GM12878 (cell line): ENCODE results near the gene CARS2.

Source experiments
- CTCF ChIP-seq, 3 experiments: IDR thresholded peaks in 2 of 3; conservative IDR thresholded peaks in 1 of 3; 2 replicates each; pipeline ENCODE4 v1.5.1; 2011; ENCODE audit warnings: low read depth in 3 of 3, low read length in 3 of 3, mild to moderate bottlenecking in 3 of 3, control low read depth in 2 of 3, moderate library complexity in 2 of 3, inconsistent platforms in 1 of 3, mixed read lengths in 1 of 3; ENCODE audit not compliant: control insufficient read depth in 2 of 3, insufficient read depth in 1 of 3; ENCODE audit errors: extremely low read depth in 1 of 3
- FOS ChIP-seq: IDR thresholded peaks from 3 replicates; pipeline ENCODE4 v1.6.1; 2011; ENCODE audit warnings: borderline replicate concordance; ENCODE audit not compliant: insufficient read length; ENCODE audit errors: extremely low read depth
- SP1 ChIP-seq: IDR thresholded peaks from one replicate; pipeline ENCODE4 v1.6.1; 2011; ENCODE audit warnings: low read depth, low read length
- TAF1 ChIP-seq: IDR thresholded peaks from 2 replicates; pipeline ENCODE4 v1.6.1; 2011; ENCODE audit warnings: mild to moderate bottlenecking, low read depth, low read length, borderline replicate concordance
- ZNF207 ChIP-seq: fragments of 450-650 bp; IDR thresholded peaks from 2 replicates; pipeline ENCODE4 v1.6.1; 2014; ENCODE audit warnings: antibody characterized with exemption, mild to moderate bottlenecking, borderline replicate concordance
- ZNF274 ChIP-seq: IDR thresholded peaks from one replicate; pipeline ENCODE4 v1.8.0; 2011; ENCODE audit not compliant: insufficient read length, insufficient read depth
- TF ChIP-seq, protein P1 (sequence below): IDR thresholded peaks from 2 replicates; pipeline ENCODE4 v1.6.1; 2012; ENCODE audit warnings: mild to moderate bottlenecking, low read depth, low read length

- TF ChIP-seq CTCF (IDR thresholded peaks at IDR 0.05 in 2 of 3, conservative IDR thresholded peaks at IDR 0.05 in 1 of 3; ENCODE audit: control insufficient read depth in 2 of 3, extremely low read depth in 1 of 3, insufficient read depth in 1 of 3, low read depth in 3 of 3, low read length in 3 of 3) = no peak
- TF ChIP-seq, protein P1, sequence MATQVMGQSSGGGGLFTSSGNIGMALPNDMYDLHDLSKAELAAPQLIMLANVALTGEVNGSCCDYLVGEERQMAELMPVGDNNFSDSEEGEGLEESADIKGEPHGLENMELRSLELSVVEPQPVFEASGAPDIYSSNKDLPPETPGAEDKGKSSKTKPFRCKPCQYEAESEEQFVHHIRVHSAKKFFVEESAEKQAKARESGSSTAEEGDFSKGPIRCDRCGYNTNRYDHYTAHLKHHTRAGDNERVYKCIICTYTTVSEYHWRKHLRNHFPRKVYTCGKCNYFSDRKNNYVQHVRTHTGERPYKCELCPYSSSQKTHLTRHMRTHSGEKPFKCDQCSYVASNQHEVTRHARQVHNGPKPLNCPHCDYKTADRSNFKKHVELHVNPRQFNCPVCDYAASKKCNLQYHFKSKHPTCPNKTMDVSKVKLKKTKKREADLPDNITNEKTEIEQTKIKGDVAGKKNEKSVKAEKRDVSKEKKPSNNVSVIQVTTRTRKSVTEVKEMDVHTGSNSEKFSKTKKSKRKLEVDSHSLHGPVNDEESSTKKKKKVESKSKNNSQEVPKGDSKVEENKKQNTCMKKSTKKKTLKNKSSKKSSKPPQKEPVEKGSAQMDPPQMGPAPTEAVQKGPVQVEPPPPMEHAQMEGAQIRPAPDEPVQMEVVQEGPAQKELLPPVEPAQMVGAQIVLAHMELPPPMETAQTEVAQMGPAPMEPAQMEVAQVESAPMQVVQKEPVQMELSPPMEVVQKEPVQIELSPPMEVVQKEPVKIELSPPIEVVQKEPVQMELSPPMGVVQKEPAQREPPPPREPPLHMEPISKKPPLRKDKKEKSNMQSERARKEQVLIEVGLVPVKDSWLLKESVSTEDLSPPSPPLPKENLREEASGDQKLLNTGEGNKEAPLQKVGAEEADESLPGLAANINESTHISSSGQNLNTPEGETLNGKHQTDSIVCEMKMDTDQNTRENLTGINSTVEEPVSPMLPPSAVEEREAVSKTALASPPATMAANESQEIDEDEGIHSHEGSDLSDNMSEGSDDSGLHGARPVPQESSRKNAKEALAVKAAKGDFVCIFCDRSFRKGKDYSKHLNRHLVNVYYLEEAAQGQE = no peak
- no peak for TF ChIP-seq FOS
- TF ChIP-seq ZNF207 = no peak
- no peak for TF ChIP-seq TAF1
- no peak for TF ChIP-seq SP1
- TF ChIP-seq ZNF274 = no peak
These were observed 3.8 kb downstream of the CARS2 start for GRCh38 chr13:110702089-110702488.
